CD14-positive monocyte (primary cell): ENCODE measurements around the gene MMP24. TPM values are rescaled to one million over a fixed set of nuclear protein-coding genes. Genes with fewer than 3 reads are reported as not detected.

Experiments used
- DNase-seq, 3 donors: peaks; one replicate each; pipeline ENCODE4 v3.0.0-alpha.2; 2011 to 2022
- H2AFZ ChIP-seq: 2 replicates; pipeline ENCODE4 v1.6.0; 2012; ENCODE audit warnings: mild to moderate bottlenecking, low read depth, low read length, inconsistent platforms; ENCODE audit not compliant: insufficient read depth, poor library complexity, severe bottlenecking
- H3K27ac ChIP-seq, 2 donors: 1 replicate in 1 of 2; 2 replicates in 1 of 2; pipeline ENCODE4 v1.5.1; 2012 to 2013; ENCODE audit warnings: low read length in 2 of 2, control low read depth in 1 of 2, inconsistent platforms in 1 of 2, low read depth in 1 of 2, mild to moderate bottlenecking in 1 of 2
- H3K27me3 ChIP-seq, 2 donors: one replicate each; pipeline versions ENCODE4 v1.6.0 to v1.6.1; 2011 to 2013; ENCODE audit warnings: low read length in 2 of 2; ENCODE audit not compliant: control insufficient read depth in 2 of 2, insufficient read depth in 2 of 2
- H3K36me3 ChIP-seq, 2 donors: replicated peaks in 1 of 2; 1 replicate in 1 of 2; 2 replicates in 1 of 2; pipeline versions ENCODE4 v1.5.1 to v1.6.1; 2012 to 2013; ENCODE audit warnings: low read length in 2 of 2, control low read depth in 1 of 2, inconsistent platforms in 1 of 2, mild to moderate bottlenecking in 1 of 2; ENCODE audit not compliant: insufficient read depth in 2 of 2, control insufficient read depth in 1 of 2
- H3K4me1 ChIP-seq, 2 donors: 1 replicate in 1 of 2; 2 replicates in 1 of 2; pipeline versions ENCODE4 v1.5.1 to v1.6.1; 2012 to 2013; ENCODE audit warnings: low read length in 2 of 2, control low read depth in 1 of 2, inconsistent platforms in 1 of 2, mild to moderate bottlenecking in 1 of 2, moderate library complexity in 1 of 2; ENCODE audit not compliant: insufficient read depth in 2 of 2, control insufficient read depth in 1 of 2
- H3K4me2 ChIP-seq: replicated peaks from 2 replicates; pipeline ENCODE3; 2012; ENCODE audit warnings: low read length, moderate library complexity, mild to moderate bottlenecking; ENCODE audit not compliant: poor library complexity, severe bottlenecking; ENCODE audit errors: extremely low read depth
- H3K4me3 ChIP-seq, 3 experiments: fragments of 200-600 bp in 1 of 3; sonication (generic) in 1 of 3; replicated peaks in 1 of 3; 1 replicate in 2 of 3; 2 replicates in 1 of 3; pipeline ENCODE4 v1.5.1; 2011 to 2013; ENCODE audit warnings: low read length in 3 of 3, mild to moderate bottlenecking in 3 of 3, control low read depth in 2 of 3, low read depth in 2 of 3, inconsistent platforms in 1 of 3, moderate library complexity in 1 of 3
- H3K79me2 ChIP-seq: 2 replicates; pipeline ENCODE4 v1.6.0; 2012; ENCODE audit warnings: mild to moderate bottlenecking, control low read depth, inconsistent platforms, low read length, moderate library complexity; ENCODE audit not compliant: insufficient read depth
- H3K9ac ChIP-seq: 2 replicates; pipeline ENCODE4 v1.6.0; 2017; ENCODE audit warnings: low read length, mild to moderate bottlenecking; ENCODE audit not compliant: insufficient read depth, poor library complexity, severe bottlenecking
- H3K9me3 ChIP-seq, 2 donors: replicated peaks in 1 of 2; 1 replicate in 1 of 2; 2 replicates in 1 of 2; pipeline versions ENCODE4 v1.5.1 to v1.6.1; 2012 to 2013; ENCODE audit warnings: low read length in 2 of 2, control low read depth in 1 of 2; ENCODE audit not compliant: control insufficient read depth in 1 of 2, insufficient read depth in 1 of 2
- H4K20me1 ChIP-seq: 2 replicates; pipeline ENCODE4 v1.6.0; 2012; ENCODE audit warnings: mild to moderate bottlenecking, low read length, control low read depth, moderate library complexity; ENCODE audit not compliant: insufficient read depth
- H3K27ac Mint-ChIP-seq, 7 donors: one replicate each; pipeline ENCODE4 v1.8.0; 2020; ENCODE audit warnings: mild to moderate bottlenecking in 7 of 7, mixed read lengths in 7 of 7, moderate library complexity in 6 of 7, inconsistent platforms in 2 of 7
- H3K27me3 Mint-ChIP-seq, 3 donors: one replicate each; pipeline ENCODE4 v1.8.0; 2021 to 2022; ENCODE audit warnings: low read depth in 3 of 3, mild to moderate bottlenecking in 3 of 3, mixed read lengths in 3 of 3, moderate library complexity in 3 of 3, inconsistent platforms in 1 of 3
- H3K36me3 Mint-ChIP-seq, 2 donors: one replicate each; pipeline ENCODE4 v1.8.0; 2020; ENCODE audit warnings: mixed read lengths in 2 of 2, inconsistent platforms in 1 of 2, mild to moderate bottlenecking in 1 of 2
- H3K4me1 Mint-ChIP-seq: one replicate; pipeline ENCODE4 v1.8.0; 2020; ENCODE audit warnings: mild to moderate bottlenecking, mixed read lengths
- H3K4me3 Mint-ChIP-seq, 2 donors: one replicate each; pipeline ENCODE4 v1.8.0; 2020; ENCODE audit warnings: mild to moderate bottlenecking in 2 of 2, mixed read lengths in 2 of 2, moderate library complexity in 1 of 2
- H3K9me3 Mint-ChIP-seq, 7 donors: one replicate each; pipeline ENCODE4 v1.8.0; 2020 to 2022; ENCODE audit warnings: mixed read lengths in 7 of 7, mild to moderate bottlenecking in 6 of 7, moderate library complexity in 6 of 7, inconsistent platforms in 2 of 7
- CTCF ChIP-seq: fragments of 200-600 bp; IDR thresholded peaks from one replicate; pipeline ENCODE4 v1.8.0; 2022; ENCODE audit warnings: antibody characterized with exemption, mild to moderate bottlenecking
- WGBS: methylation state at CpG from one replicate; pipeline ENCODE4 v1.1.5; 2013; ENCODE audit warnings: missing lambda C conversion rate; ENCODE audit not compliant: insufficient coverage; 5-methylcytosine and 5-hydroxymethylcytosine counted together
- intact Hi-C, 2 donors: fragments of 100-400 bp; cut with micrococcal nuclease; formaldehyde crosslinking; loops; one replicate each; pipeline versions ENCODE4 v1.15.0 to v1.15.1; 2023
- polyA plus RNA-seq, 3 donors: library from polyadenylated mRNA; depleted of rRNA in 1 of 3; unstranded in 2 of 3; stranded (reverse) in 1 of 3; fragments of 300-500 nt in 2 of 3; fragments of >200 nt in 1 of 3; fragmentation: Illumina TruSeq in 2 of 3; gene quantifications; 1 replicate in 2 of 3; 2 replicates in 1 of 3; pipeline ENCODE4 v1.2.3, GENCODE V29; 2012 to 2021

The MMP24 gene
- polyA plus RNA-seq, 3 donors: 0.14 TPM; not detected in 2

DNA sequence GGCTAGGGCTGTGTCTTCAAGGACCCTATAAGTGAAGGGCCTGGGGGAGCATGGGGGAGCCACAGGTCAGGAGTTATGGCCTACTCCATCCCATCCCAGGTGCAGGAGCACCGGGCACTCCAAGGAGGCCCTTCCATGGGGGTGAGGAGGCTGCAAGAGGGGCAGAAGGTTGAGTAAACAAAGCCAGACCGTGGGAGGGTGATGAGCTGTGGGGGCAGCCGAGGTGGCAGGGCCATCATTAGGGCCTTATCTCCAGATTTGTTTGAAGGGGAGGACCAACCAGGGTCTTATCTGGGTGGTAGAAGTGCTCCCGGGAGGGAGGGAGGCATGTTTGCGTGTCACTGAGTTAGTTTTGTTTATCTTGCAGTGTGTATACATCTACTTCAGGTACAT is 67.8 kb downstream of the MMP24 start:
- Mint-ChIP-seq H3K4me3 (no peak overlapping the region), H3K36me3 (no peaks in the 10 kb centered on the region), H3K27me3 (peaks cover 4 to 9% (median 5%) of the 10 kb centered on the region in 3 donors), H3K4me1 (peaks cover 3% of the 10 kb centered on the region), H3K27ac (no peak overlapping the region), H3K9me3 (peaks cover 0 to 3% (median 0%) of the 10 kb centered on the region in 7 donors)
- TF ChIP-seq CTCF: no peak
- no peak overlapping the region for H3K4me2 ChIP-seq
- no peak for DNase-seq
- 88% methylated on average over 2 of the region's 5 CpGs for WGBS
- H4K20me1 ChIP-seq: no peaks in the 10 kb centered on the region
- intact Hi-C loops: no loop called here
- H2AFZ ChIP-seq: no peak overlapping the region
- no peaks in the 10 kb centered on the region for H3K79me2 ChIP-seq
- H3K4me3 ChIP-seq: no peak overlapping the region
- no peaks in the 10 kb centered on the region for H3K36me3 ChIP-seq
- no peak overlapping the region for H3K9ac ChIP-seq
- no peaks in the 10 kb centered on the region for H3K9me3 ChIP-seq
- no peak overlapping the region for H3K27ac ChIP-seq
- no peaks in the 10 kb centered on the region for H3K4me1 ChIP-seq
- H3K27me3 ChIP-seq: no peaks in the 10 kb centered on the region

DNA sequence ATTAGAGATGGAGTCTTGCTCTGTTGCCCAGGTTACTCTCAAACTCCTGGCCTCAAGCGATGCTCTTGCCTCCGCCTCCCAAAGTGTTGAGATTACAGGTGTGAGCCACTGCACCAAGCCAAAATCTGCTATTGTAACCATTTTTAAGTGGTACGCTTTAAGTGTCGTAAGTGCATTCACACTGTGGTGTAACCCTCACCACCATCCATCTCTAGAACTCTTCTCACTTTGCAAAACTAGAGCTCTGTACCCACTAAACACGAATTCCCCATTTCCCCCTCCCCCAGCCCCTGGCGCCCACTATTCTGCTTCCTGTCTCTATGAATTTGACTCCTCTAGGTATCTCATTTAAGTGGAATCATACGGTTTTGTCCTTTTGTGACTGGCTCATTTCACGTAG is 68.6 kb downstream of the MMP24 start:
- Mint-ChIP-seq H3K36me3 (no peaks in the 10 kb centered on the region), H3K27ac (no peak overlapping the region), H3K4me1 (peaks cover 7% of the 10 kb centered on the region), H3K4me3 (no peak overlapping the region), H3K27me3 (peaks cover 4 to 7% (median 5%) of the 10 kb centered on the region in 3 donors), H3K9me3 (peaks cover 0 to 3% (median 0%) of the 10 kb centered on the region in 7 donors)
- DNase-seq: no peak
- no peaks in the 10 kb centered on the region for H3K79me2 ChIP-seq
- no peak for TF ChIP-seq CTCF
- H2AFZ ChIP-seq: no peak overlapping the region
- no peak overlapping the region for H3K27ac ChIP-seq
- H3K27me3 ChIP-seq: no peaks in the 10 kb centered on the region
- no peaks in the 10 kb centered on the region for H3K36me3 ChIP-seq
- H3K9me3 ChIP-seq: no peaks in the 10 kb centered on the region
- no peaks in the 10 kb centered on the region for H3K4me1 ChIP-seq
- no peak overlapping the region for H3K9ac ChIP-seq
- intact Hi-C loops: no loop called here
- H3K4me2 ChIP-seq: no peak overlapping the region
- no peaks in the 10 kb centered on the region for H4K20me1 ChIP-seq
- H3K4me3 ChIP-seq: no peak overlapping the region
- WGBS: 83% methylated on average over 6 of the region's 8 CpGs
